ENCODE measurements around the gene OR8A1. TPM values are rescaled to one million over a fixed set of nuclear protein-coding genes. Genes with fewer than 3 reads are reported as not detected.
A peak's percentile ranks its signal among the peaks of the same experiment; 100 is the strongest.

Gene OR8A1
- total RNA-seq, 1 experiment from 2014 or later, result not detected

- H3K4me3 ChIP-seq (ENCODE audit: low read length), result no peak overlapping the region
- no peaks in the 10 kb centered on the region for H4K20me1 ChIP-seq (ENCODE audit: insufficient read depth, low read depth, low read length)
- no peaks in the 10 kb centered on the region for H3K9me2 ChIP-seq (replicated peaks; ENCODE audit: insufficient read depth, low read length)
- no peaks in the 10 kb centered on the region for H3K79me2 ChIP-seq (ENCODE audit: low read length)
- H2AFZ ChIP-seq (ENCODE audit: low read length), result no peak overlapping the region
- no peak overlapping the region for H3K4me2 ChIP-seq (ENCODE audit: low read depth, low read length, poor library complexity, severe bottlenecking)
- H3K36me3 ChIP-seq (ENCODE audit: insufficient read depth, low read length), result no peaks in the 10 kb centered on the region
- no peaks in the 10 kb centered on the region for H3K4me1 ChIP-seq (ENCODE audit: low read length)
- H3K9ac ChIP-seq (ENCODE audit: low read length), result no peak overlapping the region
- no peaks in the 10 kb centered on the region for H3K9me3 ChIP-seq (ENCODE audit: low read length)
- no peak for DNase-seq
- H3K27ac ChIP-seq (ENCODE audit: low read length), result no peak overlapping the region
- H3K27me3 ChIP-seq (ENCODE audit: low read length), result no peaks in the 10 kb centered on the region
Measured at GRCh38 chr11:124582565-124582964, 12.8 kb downstream of the OR8A1 start.

- H3K4me1 ChIP-seq (ENCODE audit: low read length), result no peaks in the 10 kb centered on the region
- no peak overlapping the region for H3K9ac ChIP-seq (ENCODE audit: low read length)
- H3K4me3 ChIP-seq (ENCODE audit: low read length), result no peak overlapping the region
- H2AFZ ChIP-seq (ENCODE audit: low read length), result no peak overlapping the region
- H3K27ac ChIP-seq (ENCODE audit: low read length), result no peak overlapping the region
- no peaks in the 10 kb centered on the region for H4K20me1 ChIP-seq (ENCODE audit: insufficient read depth, low read depth, low read length)
- H3K9me2 ChIP-seq (replicated peaks; ENCODE audit: insufficient read depth, low read length), result no peaks in the 10 kb centered on the region
- H3K9me3 ChIP-seq (ENCODE audit: low read length), result no peaks in the 10 kb centered on the region
- no peak for DNase-seq
- no peak overlapping the region for H3K4me2 ChIP-seq (ENCODE audit: low read depth, low read length, poor library complexity, severe bottlenecking)
- H3K27me3 ChIP-seq (ENCODE audit: low read length), result no peaks in the 10 kb centered on the region
- H3K36me3 ChIP-seq (ENCODE audit: insufficient read depth, low read length), result no peaks in the 10 kb centered on the region
- H3K79me2 ChIP-seq (ENCODE audit: low read length), result no peaks in the 10 kb centered on the region
Measured at GRCh38 chr11:124583781-124584180, 14.0 kb downstream of the OR8A1 start.

- no peaks in the 10 kb centered on the region for H3K9me3 ChIP-seq (ENCODE audit: low read length)
- H4K20me1 ChIP-seq (ENCODE audit: insufficient read depth, low read depth, low read length), result no peaks in the 10 kb centered on the region
- H3K27ac ChIP-seq (ENCODE audit: low read length), result no peak overlapping the region
Measured at GRCh38 chr11:124584681-124585372, 15.0 kb downstream of the OR8A1 start.

GRCh38 chr11:124586238-124586860, 16.6 kb downstream of the OR8A1 start:
- H3K4me2 ChIP-seq (ENCODE audit: low read depth, low read length, poor library complexity, severe bottlenecking), result no peak overlapping the region
- no peaks in the 10 kb centered on the region for H3K9me2 ChIP-seq (replicated peaks; ENCODE audit: insufficient read depth, low read length)
- no peaks in the 10 kb centered on the region for H3K4me1 ChIP-seq (ENCODE audit: low read length)
- H3K9me3 ChIP-seq (ENCODE audit: low read length), result no peaks in the 10 kb centered on the region
- no peak overlapping the region for H2AFZ ChIP-seq (ENCODE audit: low read length)
- peak; percentile 64 for DNase-seq
- H3K4me3 ChIP-seq (ENCODE audit: low read length), result no peak overlapping the region
- no peak overlapping the region for H3K9ac ChIP-seq (ENCODE audit: low read length)
- H4K20me1 ChIP-seq (ENCODE audit: insufficient read depth, low read depth, low read length), result no peaks in the 10 kb centered on the region
- no peak overlapping the region for H3K27ac ChIP-seq (ENCODE audit: low read length)
- no peaks in the 10 kb centered on the region for H3K79me2 ChIP-seq (ENCODE audit: low read length)
- H3K27me3 ChIP-seq (ENCODE audit: low read length), result no peaks in the 10 kb centered on the region
- no peaks in the 10 kb centered on the region for H3K36me3 ChIP-seq (ENCODE audit: insufficient read depth, low read length)

More at GRCh38 chr11:124584681-124585372, 15.0 kb downstream of the OR8A1 start:
- H3K27me3 ChIP-seq (ENCODE audit: low read length), result no peaks in the 10 kb centered on the region
- H3K36me3 ChIP-seq (ENCODE audit: insufficient read depth, low read length), result no peaks in the 10 kb centered on the region
- no peaks in the 10 kb centered on the region for H3K79me2 ChIP-seq (ENCODE audit: low read length)
- no peak overlapping the region for H3K9ac ChIP-seq (ENCODE audit: low read length)
- no peak for DNase-seq
- no peaks in the 10 kb centered on the region for H3K4me1 ChIP-seq (ENCODE audit: low read length)
- H3K9me2 ChIP-seq (replicated peaks; ENCODE audit: insufficient read depth, low read length), result no peaks in the 10 kb centered on the region
- no peak overlapping the region for H2AFZ ChIP-seq (ENCODE audit: low read length)
- H3K4me3 ChIP-seq (ENCODE audit: low read length), result no peak overlapping the region
- no peak overlapping the region for H3K4me2 ChIP-seq (ENCODE audit: low read depth, low read length, poor library complexity, severe bottlenecking)

GRCh38 chr11:124591430-124591829, 21.6 kb downstream of the OR8A1 start:
- Histone ChIP-seq H3K9ac (ENCODE audit: low read length) (no peak overlapping the region), H3K27me3 (ENCODE audit: low read length) (no peaks in the 10 kb centered on the region), H3K9me2 (replicated peaks; ENCODE audit: insufficient read depth, low read length) (no peaks in the 10 kb centered on the region), H3K4me3 (ENCODE audit: low read length) (no peak overlapping the region), H2AFZ (ENCODE audit: low read length) (no peak overlapping the region), H3K9me3 (ENCODE audit: low read length) (no peaks in the 10 kb centered on the region), H4K20me1 (ENCODE audit: insufficient read depth, low read depth, low read length) (no peaks in the 10 kb centered on the region), H3K36me3 (ENCODE audit: insufficient read depth, low read length) (no peaks in the 10 kb centered on the region), H3K4me1 (ENCODE audit: low read length) (no peaks in the 10 kb centered on the region), H3K4me2 (ENCODE audit: low read depth, low read length, poor library complexity, severe bottlenecking) (no peak overlapping the region), H3K27ac (ENCODE audit: low read length) (no peak overlapping the region), H3K79me2 (ENCODE audit: low read length) (no peaks in the 10 kb centered on the region)
- DNase-seq, result no peak

GRCh38 chr11:124592627-124593026, 22.8 kb downstream of the OR8A1 start:
- Histone ChIP-seq H4K20me1 (ENCODE audit: insufficient read depth, low read depth, low read length) (no peaks in the 10 kb centered on the region), H3K9me3 (ENCODE audit: low read length) (no peaks in the 10 kb centered on the region), H3K27me3 (ENCODE audit: low read length) (no peaks in the 10 kb centered on the region), H2AFZ (ENCODE audit: low read length) (no peak overlapping the region), H3K27ac (ENCODE audit: low read length) (no peak overlapping the region), H3K4me2 (ENCODE audit: low read depth, low read length, poor library complexity, severe bottlenecking) (no peak overlapping the region), H3K4me1 (ENCODE audit: low read length) (no peaks in the 10 kb centered on the region), H3K36me3 (ENCODE audit: insufficient read depth, low read length) (no peaks in the 10 kb centered on the region), H3K9me2 (replicated peaks; ENCODE audit: insufficient read depth, low read length) (no peaks in the 10 kb centered on the region), H3K4me3 (ENCODE audit: low read length) (no peak overlapping the region), H3K79me2 (ENCODE audit: low read length) (no peaks in the 10 kb centered on the region), H3K9ac (ENCODE audit: low read length) (no peak overlapping the region)
- DNase-seq, result no peak

- no peaks in the 10 kb centered on the region for H3K36me3 ChIP-seq (ENCODE audit: insufficient read depth, low read length)
- no peak for DNase-seq
- no peaks in the 10 kb centered on the region for H3K4me1 ChIP-seq (ENCODE audit: low read length)
- H3K79me2 ChIP-seq (ENCODE audit: low read length), result no peaks in the 10 kb centered on the region
- H3K27me3 ChIP-seq (ENCODE audit: low read length), result no peaks in the 10 kb centered on the region
- no peak overlapping the region for H3K27ac ChIP-seq (ENCODE audit: low read length)
- H3K4me3 ChIP-seq (ENCODE audit: low read length), result no peak overlapping the region
- H3K4me2 ChIP-seq (ENCODE audit: low read depth, low read length, poor library complexity, severe bottlenecking), result no peak overlapping the region
- no peaks in the 10 kb centered on the region for H3K9me3 ChIP-seq (ENCODE audit: low read length)
- no peak overlapping the region for H3K9ac ChIP-seq (ENCODE audit: low read length)
- no peak overlapping the region for H2AFZ ChIP-seq (ENCODE audit: low read length)
- H4K20me1 ChIP-seq (ENCODE audit: insufficient read depth, low read depth, low read length), result no peaks in the 10 kb centered on the region
- no peaks in the 10 kb centered on the region for H3K9me2 ChIP-seq (replicated peaks; ENCODE audit: insufficient read depth, low read length)
Measured at GRCh38 chr11:124595302-124595701, 25.5 kb downstream of the OR8A1 start.

GRCh38 chr11:124597626-124598025, 27.8 kb downstream of the OR8A1 start:
- H3K27ac ChIP-seq (ENCODE audit: low read length), result no peak overlapping the region
- H3K9me3 ChIP-seq (ENCODE audit: low read length), result no peaks in the 10 kb centered on the region
- DNase-seq, result no peak
- H3K4me3 ChIP-seq (ENCODE audit: low read length), result no peak overlapping the region
- H4K20me1 ChIP-seq (ENCODE audit: insufficient read depth, low read depth, low read length), result no peaks in the 10 kb centered on the region
- H3K79me2 ChIP-seq (ENCODE audit: low read length), result no peaks in the 10 kb centered on the region
- H3K27me3 ChIP-seq (ENCODE audit: low read length), result no peaks in the 10 kb centered on the region
- no peak overlapping the region for H3K4me2 ChIP-seq (ENCODE audit: low read depth, low read length, poor library complexity, severe bottlenecking)
- H3K9ac ChIP-seq (ENCODE audit: low read length), result no peak overlapping the region
- H3K9me2 ChIP-seq (replicated peaks; ENCODE audit: insufficient read depth, low read length), result no peaks in the 10 kb centered on the region
- H2AFZ ChIP-seq (ENCODE audit: low read length), result no peak overlapping the region
- no peaks in the 10 kb centered on the region for H3K4me1 ChIP-seq (ENCODE audit: low read length)
- no peaks in the 10 kb centered on the region for H3K36me3 ChIP-seq (ENCODE audit: insufficient read depth, low read length)

All from Karpas-422 (cell line).